Kasumi-1 (cell line): ENCODE data around the gene PPP1R13B.
A peak's percentile ranks its signal among the peaks of the same experiment; 100 is the strongest.

Source experiments
- DNase-seq, 2 experiments: peaks; one replicate each; lab custom pipeline; 2025; lab: John Stamatoyannopoulos, UW

The PPP1R13B gene

GRCh38 chr14:103730490-103731035 is 116.8 kb downstream of the PPP1R13B start:
- DNase-seq: no peak

GRCh38 chr14:103729496-103730448 is 117.6 kb downstream of the PPP1R13B start:
- no peak for DNase-seq

- no peak for DNase-seq
Measured at GRCh38 chr14:103728721-103729120, 118.7 kb downstream of the PPP1R13B start.

- no peak for DNase-seq
Measured at GRCh38 chr14:103728141-103728540, 119.2 kb downstream of the PPP1R13B start.

GRCh38 chr14:103727313-103727980 is 119.9 kb downstream of the PPP1R13B start:
- DNase-seq: no peak

GRCh38 chr14:103726474-103726873 is 120.9 kb downstream of the PPP1R13B start:
- DNase-seq: no peak

- DNase-seq: no peak
Measured at GRCh38 chr14:103725739-103726395, 121.5 kb downstream of the PPP1R13B start.

GRCh38 chr14:103725001-103725682 is 122.2 kb downstream of the PPP1R13B start:
- DNase-seq: no peak

GRCh38 chr14:103724116-103724515 is 123.3 kb downstream of the PPP1R13B start:
- DNase-seq: no peak

GRCh38 chr14:103723748-103724081 is 123.7 kb downstream of the PPP1R13B start:
- no peak for DNase-seq

GRCh38 chr14:103721334-103722120 is 125.8 kb downstream of the PPP1R13B start:
- no peak for DNase-seq

GRCh38 chr14:103719751-103720150 is 127.6 kb downstream of the PPP1R13B start:
- no peak for DNase-seq

- no peak for DNase-seq
Measured at GRCh38 chr14:103718572-103718971, 128.8 kb downstream of the PPP1R13B start.

GRCh38 chr14:103716899-103717411 is 130.4 kb downstream of the PPP1R13B start:
- no peak for DNase-seq

GRCh38 chr14:103716091-103716801 is 131.1 kb downstream of the PPP1R13B start:
- DNase-seq: no peak

GRCh38 chr14:103715052-103716000 is 132.0 kb downstream of the PPP1R13B start, which contains the start of the genes XRCC3 and ZFYVE21:
TSS of gene XRCC3 (minus strand) at chr14:103715451. CDS start at chr14:103711087, 4,364 bp downstream.
TSS of gene ZFYVE21 (plus strand) at chr14:103715810. CDS start at chr14:103715842, 32 bp downstream.
- peak; percentile 99 for DNase-seq

GRCh38 chr14:103714063-103714724 is 133.2 kb downstream of the PPP1R13B start:
- DNase-seq: no peak
